ENCODE measurements around the gene PTGES2.
"Not testable (repeated sequence)": the region's sequence is repeated elsewhere in the genome, so short reads cannot be mapped to it uniquely, and the experiment has no call there.

PTGES2 gene

DNA sequence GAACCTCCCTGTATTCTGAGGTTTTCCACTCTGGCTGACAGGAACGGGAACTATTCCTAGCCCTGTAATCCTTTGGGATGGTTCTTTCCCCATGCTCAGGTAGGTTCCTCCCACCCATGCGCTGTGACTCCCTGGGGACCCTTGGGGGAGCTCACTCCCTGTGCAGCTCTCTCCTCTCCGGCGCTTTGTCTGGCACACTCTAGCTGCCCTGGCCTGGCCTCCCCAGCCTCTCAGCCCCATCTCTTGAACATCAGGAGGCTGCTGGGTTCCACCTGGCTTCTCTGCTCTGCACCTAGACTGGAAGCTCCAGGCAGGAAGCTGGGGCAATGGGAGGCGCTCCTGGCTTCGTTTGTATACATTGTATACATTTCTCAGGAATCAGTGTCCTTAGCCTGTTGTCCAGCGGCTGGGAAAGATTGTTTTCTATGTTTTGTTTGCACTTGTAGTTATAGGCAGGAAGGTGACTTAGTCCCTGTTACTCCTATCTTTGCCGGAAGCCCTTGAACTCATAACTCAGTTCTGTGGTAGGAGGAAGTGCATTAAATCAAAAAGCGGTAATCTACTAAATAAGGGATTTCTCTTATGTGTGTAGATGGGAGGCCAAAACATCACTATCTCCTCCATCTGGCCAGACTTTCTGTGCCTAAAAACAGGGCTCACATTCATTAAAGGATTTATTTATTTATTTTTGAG, 39.1 kb downstream of the PTGES2 start:
- no peak for DNase-seq (ENCODE audit: low read depth in 2 of 2)

DNA sequence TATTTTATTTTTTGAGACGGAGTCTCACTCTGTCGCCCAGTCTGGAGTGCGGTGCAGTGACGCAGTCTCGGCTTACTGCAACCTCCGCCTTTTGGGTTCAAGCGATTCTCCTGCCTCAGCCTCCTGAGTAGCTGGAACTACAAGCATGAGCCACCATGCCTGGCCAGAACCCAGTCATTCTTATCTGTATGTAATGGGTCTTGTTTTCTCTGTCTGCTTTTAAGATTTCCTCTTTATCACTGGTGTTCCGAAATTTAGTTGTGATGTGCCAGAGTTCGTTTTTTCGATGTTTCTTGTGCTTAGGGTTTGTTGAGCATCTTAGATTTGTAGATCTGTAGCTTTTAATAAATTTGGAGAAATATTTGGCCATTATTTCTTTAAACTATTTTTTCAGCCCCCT, 40.3 kb downstream of the PTGES2 start:
- DNase-seq (ENCODE audit: low read depth in 2 of 2): no peak

DNA sequence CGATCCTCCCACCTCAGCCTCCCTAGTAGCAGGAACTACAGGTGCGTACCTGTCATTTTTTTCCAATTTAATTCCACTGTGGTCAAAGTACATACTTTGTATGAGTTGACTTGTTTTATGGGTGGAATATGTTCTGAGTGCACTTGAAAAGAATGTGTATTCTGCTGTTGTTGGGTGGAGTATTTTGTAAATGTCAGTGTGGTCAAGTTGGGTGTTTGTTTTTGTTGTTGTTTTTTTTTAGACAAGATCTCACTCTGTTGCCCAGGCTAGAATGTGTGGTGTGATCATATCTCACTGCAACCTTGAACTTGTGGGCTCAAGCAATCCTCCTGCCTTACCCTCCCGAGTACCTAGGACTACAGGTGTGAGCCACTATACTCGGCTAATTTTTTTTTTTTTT, 41.6 kb downstream of the PTGES2 start:
- no peak for DNase-seq (ENCODE audit: low read depth in 2 of 2)

DNA sequence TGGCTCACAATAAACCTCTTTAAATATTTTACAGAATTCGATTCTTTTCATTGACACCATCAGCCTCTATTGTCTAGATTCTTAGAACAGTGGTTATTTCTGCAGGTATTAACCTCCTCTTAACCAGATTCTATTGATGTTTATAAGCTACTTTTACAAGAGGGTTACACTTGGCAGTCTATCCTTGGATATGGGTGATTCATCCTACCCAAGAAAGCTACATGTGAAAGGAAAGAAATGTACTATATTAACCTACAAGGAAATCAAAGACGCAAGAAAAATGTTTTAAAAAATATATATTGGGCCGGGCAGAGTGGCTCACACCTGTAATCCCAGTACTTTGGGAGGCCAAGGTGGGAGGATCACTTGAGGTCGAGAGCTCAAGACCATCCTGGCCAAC, 42.8 kb downstream of the PTGES2 start:
- DNase-seq (ENCODE audit: low read depth in 2 of 2): no peak

- no peak for DNase-seq (ENCODE audit: low read depth in 2 of 2)
Observed at GRCh38 chr9:128082151-128082550, 45.4 kb downstream of the PTGES2 start.

- no peak for DNase-seq (ENCODE audit: low read depth in 2 of 2)
Observed at GRCh38 chr9:128081056-128081455, 46.5 kb downstream of the PTGES2 start.

DNA sequence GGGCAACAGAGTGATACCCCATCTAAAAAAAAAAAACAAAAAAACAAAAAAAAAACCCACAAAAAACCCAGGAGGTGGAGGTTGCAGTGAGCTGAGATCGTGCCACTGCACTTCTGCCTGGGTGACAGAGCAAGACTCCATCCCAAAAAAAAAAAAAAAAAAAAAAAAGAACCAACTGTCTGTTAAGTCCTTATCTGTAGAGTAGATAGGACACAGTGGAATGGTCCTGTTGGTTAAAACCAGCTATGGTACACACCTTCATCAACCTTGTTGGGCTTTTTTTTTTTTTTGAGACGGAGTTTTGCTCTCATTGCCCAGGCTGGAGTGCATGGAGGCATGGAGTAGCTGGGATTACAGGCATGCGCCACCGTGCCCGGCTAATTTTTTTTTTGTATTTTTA, 47.3 kb downstream of the PTGES2 start:
- DNase-seq (ENCODE audit: low read depth in 2 of 2): no peak

DNA sequence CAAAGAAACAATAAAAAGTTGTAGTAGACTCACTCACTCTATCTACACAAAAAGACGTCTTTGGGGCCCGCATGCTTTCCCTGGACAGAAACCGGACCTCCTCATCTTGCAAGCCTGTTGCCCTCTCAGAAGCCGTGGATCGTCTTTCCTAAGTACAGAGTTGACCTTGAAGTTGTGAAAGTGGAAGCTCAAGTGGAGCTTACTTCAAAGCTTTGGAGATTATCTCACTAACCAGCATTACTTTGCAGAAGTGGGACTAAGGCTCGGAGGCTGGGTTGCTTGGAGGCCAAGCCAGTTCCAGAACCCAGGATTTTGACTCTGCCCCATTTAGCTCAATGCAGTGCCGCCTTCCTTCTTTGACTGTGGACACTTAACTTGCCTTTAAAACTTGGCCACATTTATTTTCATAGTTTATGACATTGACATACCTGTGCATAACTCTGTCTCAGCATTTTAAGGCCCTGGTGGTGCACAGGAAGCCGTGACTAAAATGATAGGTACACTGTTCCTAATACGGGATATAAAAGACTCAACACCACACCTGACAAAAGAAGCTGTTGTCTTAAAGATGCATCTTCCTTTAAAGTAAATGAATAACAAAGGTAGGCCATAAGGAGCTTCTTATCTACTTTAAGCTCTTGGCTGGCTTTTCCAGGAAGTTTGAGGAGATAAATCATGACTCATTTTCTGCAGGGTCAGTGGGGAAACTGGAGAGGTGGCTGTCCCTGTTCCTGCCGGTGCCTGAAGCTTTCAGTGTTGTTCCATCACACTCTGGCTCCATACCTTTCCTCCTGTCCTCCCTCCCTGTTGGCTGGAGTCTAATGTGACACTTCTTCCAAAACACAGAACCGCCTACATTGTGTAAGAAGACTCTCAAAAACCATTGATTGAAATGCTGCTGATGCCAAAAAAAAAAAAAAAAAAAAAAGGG, 48.8 kb downstream of the PTGES2 start:
- no peak for DNase-seq (ENCODE audit: low read depth in 2 of 2)

DNA sequence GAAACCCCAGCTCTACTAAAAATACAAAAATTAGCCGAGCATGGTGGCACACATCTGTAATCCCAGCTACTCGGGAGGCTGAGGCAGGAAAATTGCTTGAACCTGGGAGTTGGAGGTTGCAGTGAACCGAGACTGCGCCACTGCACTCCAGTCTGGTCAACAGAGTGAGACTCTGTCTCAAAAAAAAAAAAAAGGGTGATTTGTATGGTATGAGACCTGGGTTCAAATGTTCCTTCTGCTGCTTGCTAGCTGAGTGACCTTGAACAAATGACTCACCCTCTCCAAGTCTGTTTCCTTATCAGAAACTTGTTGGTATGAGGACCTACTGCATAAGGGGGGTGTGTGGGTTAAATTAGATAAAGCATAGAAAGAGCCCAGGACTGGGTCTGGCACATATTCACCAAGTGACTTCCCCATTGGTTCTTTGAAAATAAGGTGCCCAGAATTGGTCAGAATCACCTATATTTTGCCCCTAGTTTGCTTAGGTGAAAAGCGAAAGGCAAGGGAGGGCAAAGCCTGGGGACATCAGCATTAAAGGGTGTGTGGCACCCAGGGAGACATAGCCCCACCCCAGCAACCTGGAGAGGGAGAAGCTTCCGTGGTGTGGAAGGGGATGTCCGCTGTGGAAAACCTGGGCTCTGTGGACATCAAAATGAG, 49.6 kb downstream of the PTGES2 start:
- DNase-seq (ENCODE audit: low read depth in 2 of 2): no peak

- DNase-seq (ENCODE audit: low read depth in 2 of 2): no peak
Observed at GRCh38 chr9:128073253-128073886, 54.2 kb downstream of the PTGES2 start.

GRCh38 chr9:128072144-128073021, 55.1 kb downstream of the PTGES2 start:
- DNase-seq (ENCODE audit: low read depth in 2 of 2): peak in 1 of 2 experiments; percentile 39

GRCh38 chr9:128071475-128071874, 56.1 kb downstream of the PTGES2 start:
- DNase-seq (ENCODE audit: low read depth in 2 of 2): not testable (repeated sequence)

- DNase-seq (ENCODE audit: low read depth in 2 of 2): no peak
Observed at GRCh38 chr9:128070874-128071273, 56.7 kb downstream of the PTGES2 start.
